ENCODE results near the gene ZNF408. TPM values are rescaled to one million over a fixed set of nuclear protein-coding genes. Genes with fewer than 3 reads are reported as not detected.

ZNF408 gene
- total and polyA plus RNA-seq, 2 experiments from 2014 or later = 6.1 to 17.2 TPM

DNA sequence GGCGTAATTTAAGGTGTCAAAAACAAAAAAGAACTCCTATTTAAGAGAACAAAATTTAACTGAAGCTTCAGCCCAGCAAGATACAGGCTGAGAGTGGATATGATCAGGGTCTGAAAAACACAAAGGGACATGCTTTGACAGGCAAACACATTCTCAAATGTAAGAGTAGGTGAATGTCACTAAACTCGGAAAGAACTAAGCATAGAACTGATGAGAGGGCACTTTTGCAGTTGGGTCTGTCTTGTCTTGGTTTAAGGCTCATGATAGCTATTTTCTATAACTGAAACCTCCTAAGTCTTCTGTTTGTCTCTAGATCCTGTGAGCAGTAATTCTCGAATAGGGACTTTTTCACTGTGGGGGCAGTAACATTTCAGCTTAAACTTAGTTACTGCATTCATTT is 45.2 kb downstream of the ZNF408 start (continued):
- TF ChIP-seq, protein P1, sequence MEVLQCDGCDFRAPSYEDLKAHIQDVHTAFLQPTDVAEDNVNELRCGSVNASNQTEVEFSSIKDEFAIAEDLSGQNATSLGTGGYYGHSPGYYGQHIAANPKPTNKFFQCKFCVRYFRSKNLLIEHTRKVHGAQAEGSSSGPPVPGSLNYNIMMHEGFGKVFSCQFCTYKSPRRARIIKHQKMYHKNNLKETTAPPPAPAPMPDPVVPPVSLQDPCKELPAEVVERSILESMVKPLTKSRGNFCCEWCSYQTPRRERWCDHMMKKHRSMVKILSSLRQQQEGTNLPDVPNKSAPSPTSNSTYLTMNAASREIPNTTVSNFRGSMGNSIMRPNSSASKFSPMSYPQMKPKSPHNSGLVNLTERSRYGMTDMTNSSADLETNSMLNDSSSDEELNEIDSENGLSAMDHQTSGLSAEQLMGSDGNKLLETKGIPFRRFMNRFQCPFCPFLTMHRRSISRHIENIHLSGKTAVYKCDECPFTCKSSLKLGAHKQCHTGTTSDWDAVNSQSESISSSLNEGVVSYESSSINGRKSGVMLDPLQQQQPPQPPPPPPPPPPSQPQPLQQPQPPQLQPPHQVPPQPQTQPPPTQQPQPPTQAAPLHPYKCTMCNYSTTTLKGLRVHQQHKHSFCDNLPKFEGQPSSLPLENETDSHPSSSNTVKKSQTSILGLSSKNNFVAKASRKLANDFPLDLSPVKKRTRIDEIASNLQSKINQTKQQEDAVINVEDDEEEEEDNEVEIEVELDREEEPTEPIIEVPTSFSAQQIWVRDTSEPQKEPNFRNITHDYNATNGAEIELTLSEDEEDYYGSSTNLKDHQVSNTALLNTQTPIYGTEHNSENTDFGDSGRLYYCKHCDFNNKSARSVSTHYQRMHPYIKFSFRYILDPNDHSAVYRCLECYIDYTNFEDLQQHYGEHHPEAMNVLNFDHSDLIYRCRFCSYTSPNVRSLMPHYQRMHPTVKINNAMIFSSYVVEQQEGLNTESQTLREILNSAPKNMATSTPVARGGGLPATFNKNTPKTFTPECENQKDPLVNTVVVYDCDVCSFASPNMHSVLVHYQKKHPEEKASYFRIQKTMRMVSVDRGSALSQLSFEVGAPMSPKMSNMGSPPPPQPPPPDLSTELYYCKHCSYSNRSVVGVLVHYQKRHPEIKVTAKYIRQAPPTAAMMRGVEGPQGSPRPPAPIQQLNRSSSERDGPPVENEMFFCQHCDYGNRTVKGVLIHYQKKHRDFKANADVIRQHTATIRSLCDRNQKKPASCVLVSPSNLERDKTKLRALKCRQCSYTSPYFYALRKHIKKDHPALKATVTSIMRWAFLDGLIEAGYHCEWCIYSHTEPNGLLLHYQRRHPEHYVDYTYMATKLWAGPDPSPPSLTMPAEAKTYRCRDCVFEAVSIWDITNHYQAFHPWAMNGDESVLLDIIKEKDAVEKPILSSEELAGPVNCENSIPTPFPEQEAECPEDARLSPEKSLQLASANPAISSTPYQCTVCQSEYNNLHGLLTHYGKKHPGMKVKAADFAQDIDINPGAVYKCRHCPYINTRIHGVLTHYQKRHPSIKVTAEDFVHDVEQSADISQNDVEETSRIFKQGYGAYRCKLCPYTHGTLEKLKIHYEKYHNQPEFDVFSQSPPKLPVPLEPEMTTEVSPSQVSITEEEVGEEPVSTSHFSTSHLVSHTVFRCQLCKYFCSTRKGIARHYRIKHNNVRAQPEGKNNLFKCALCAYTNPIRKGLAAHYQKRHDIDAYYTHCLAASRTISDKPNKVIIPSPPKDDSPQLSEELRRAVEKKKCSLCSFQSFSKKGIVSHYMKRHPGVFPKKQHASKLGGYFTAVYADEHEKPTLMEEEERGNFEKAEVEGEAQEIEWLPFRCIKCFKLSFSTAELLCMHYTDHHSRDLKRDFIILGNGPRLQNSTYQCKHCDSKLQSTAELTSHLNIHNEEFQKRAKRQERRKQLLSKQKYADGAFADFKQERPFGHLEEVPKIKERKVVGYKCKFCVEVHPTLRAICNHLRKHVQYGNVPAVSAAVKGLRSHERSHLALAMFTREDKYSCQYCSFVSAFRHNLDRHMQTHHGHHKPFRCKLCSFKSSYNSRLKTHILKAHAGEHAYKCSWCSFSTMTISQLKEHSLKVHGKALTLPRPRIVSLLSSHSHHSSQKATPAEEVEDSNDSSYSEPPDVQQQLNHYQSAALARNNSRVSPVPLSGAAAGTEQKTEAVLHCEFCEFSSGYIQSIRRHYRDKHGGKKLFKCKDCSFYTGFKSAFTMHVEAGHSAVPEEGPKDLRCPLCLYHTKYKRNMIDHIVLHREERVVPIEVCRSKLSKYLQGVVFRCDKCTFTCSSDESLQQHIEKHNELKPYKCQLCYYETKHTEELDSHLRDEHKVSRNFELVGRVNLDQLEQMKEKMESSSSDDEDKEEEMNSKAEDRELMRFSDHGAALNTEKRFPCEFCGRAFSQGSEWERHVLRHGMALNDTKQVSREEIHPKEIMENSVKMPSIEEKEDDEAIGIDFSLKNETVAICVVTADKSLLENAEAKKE (CRISPR knock-in tag; IDR thresholded peaks at IDR 0.05) = no peak
- TF ChIP-seq NANOG (IDR thresholded peaks at IDR 0.05; ENCODE audit: borderline replicate concordance) (no peak), STAT1 (IDR thresholded peaks at IDR 0.05; ENCODE audit: unreplicated experiment) (no peak)
- TF ChIP-seq, protein P2, sequence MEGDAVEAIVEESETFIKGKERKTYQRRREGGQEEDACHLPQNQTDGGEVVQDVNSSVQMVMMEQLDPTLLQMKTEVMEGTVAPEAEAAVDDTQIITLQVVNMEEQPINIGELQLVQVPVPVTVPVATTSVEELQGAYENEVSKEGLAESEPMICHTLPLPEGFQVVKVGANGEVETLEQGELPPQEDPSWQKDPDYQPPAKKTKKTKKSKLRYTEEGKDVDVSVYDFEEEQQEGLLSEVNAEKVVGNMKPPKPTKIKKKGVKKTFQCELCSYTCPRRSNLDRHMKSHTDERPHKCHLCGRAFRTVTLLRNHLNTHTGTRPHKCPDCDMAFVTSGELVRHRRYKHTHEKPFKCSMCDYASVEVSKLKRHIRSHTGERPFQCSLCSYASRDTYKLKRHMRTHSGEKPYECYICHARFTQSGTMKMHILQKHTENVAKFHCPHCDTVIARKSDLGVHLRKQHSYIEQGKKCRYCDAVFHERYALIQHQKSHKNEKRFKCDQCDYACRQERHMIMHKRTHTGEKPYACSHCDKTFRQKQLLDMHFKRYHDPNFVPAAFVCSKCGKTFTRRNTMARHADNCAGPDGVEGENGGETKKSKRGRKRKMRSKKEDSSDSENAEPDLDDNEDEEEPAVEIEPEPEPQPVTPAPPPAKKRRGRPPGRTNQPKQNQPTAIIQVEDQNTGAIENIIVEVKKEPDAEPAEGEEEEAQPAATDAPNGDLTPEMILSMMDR (conservative IDR thresholded peaks at IDR 0.05; ENCODE audit: low read depth in 2 of 2) = no peak

DNA sequence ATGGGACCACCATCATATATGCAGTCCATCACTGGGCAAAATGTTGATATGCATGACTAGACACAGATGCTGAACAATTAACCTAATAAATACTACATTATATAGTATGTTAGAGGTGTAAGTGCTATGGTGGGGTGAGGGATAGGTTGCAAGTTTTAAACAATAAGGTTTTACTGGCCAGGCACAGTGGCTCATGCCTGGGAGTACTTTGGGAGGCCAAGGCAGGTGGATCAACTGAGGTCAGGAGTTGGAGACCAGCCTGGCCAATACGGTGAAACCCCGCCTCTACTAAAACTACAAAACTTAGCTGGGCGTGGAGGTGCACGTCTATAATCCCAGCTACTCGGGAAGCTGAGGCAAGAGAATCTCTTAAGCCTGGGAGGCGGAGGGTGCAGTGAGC is 46.3 kb downstream of the ZNF408 start:
- H3K4me2 ChIP-seq = no peak overlapping the region
- Mint-ChIP-seq H3K36me3 (ENCODE audit: low read depth) (peaks cover 83% of the 10 kb centered on the region), H3K4me1 (no peaks in the 10 kb centered on the region)
- TF ChIP-seq NANOG (IDR thresholded peaks at IDR 0.05; ENCODE audit: borderline replicate concordance) (no peak), ZNF114 (CRISPR knock-in tag; IDR thresholded peaks at IDR 0.05) (no peak), ZNF331 (CRISPR knock-in tag; IDR thresholded peaks at IDR 0.05; ENCODE audit: low read depth) (no peak)
- TF ChIP-seq, protein P1 (CRISPR knock-in tag; IDR thresholded peaks at IDR 0.05) = no peak

More for the DNA sequence above, 46.3 kb downstream of the ZNF408 start:
- H3K4me1 ChIP-seq (ENCODE audit: insufficient read depth) = no peaks in the 10 kb centered on the region
- H3K9me3 Mint-ChIP-seq = no peaks in the 10 kb centered on the region
- DNase-seq (ENCODE audit: low spot score) (no peak), ATAC-seq (no peak)
- peaks cover 3% of the 10 kb centered on the region; the same call in 1 of the 2 replicates for H4K20me1 ChIP-seq (replicated peaks; ENCODE audit: insufficient read depth)
- H3K27me3 Mint-ChIP-seq (ENCODE audit: insufficient read depth, low read depth, poor library complexity) = no peaks in the 10 kb centered on the region
- H3K4me3 ChIP-seq = no peak overlapping the region
- H3K4me3 Mint-ChIP-seq = no peak overlapping the region
- H3K27me3 ChIP-seq (ENCODE audit: insufficient read depth) = no peaks in the 10 kb centered on the region
- no peaks in the 10 kb centered on the region for H3K9me2 ChIP-seq (ENCODE audit: insufficient read depth)
- H3K27ac Mint-ChIP-seq = no peak overlapping the region
- H3K79me2 ChIP-seq (replicated peaks; ENCODE audit: insufficient read depth) = no peaks in the 10 kb centered on the region
- no peak overlapping the region for H2AFZ ChIP-seq
- H3K36me3 ChIP-seq (ENCODE audit: insufficient read depth) = peaks cover 81% of the 10 kb centered on the region
- no peak overlapping the region for H3K27ac ChIP-seq (ENCODE audit: low read depth)
- no peaks in the 10 kb centered on the region; the same call in 1 of the 2 replicates for H3F3A ChIP-seq (replicated peaks; ENCODE audit: low read depth)

All from GM23338 (cell line).